ENCODE data around the gene PRR18. TPM values are rescaled to one million over a fixed set of nuclear protein-coding genes. Genes with fewer than 3 reads are reported as not detected.

The PRR18 gene
- total RNA-seq, 4 donors from 2014 or later = not detected

GRCh38 chr6:166336847-166337246, 28.7 kb upstream of the PRR18 start:
- TF ChIP-seq POLR2A (IDR thresholded peaks at IDR 0.05) (no peak), CTCF (IDR thresholded peaks at IDR 0.05) (no peak)
- no peak overlapping the region for H3K4me3 ChIP-seq (ENCODE audit: low read depth, poor library complexity, severe bottlenecking)
- intact Hi-C loops (cut with DNase I; ENCODE audit: low total_unique reads) = no loop called here
- WGBS, 2 donors = 59 to 74% methylated on average over 3 of the region's 3 CpGs
- no peak for DNase-seq (ENCODE audit: low spot score in 2 of 2)

- H3K4me3 ChIP-seq (ENCODE audit: low read depth, poor library complexity, severe bottlenecking) = no peak overlapping the region
- WGBS, 2 donors = 80 to 81% methylated on average over 11 of the region's 11 CpGs
- TF ChIP-seq CTCF (IDR thresholded peaks at IDR 0.05) = no peak
- no peak for TF ChIP-seq POLR2A (IDR thresholded peaks at IDR 0.05)
- intact Hi-C loops (cut with DNase I; ENCODE audit: low total_unique reads) = no loop called here
- DNase-seq (ENCODE audit: low spot score in 2 of 2) = no peak
Observed at GRCh38 chr6:166335378-166336302, 27.4 kb upstream of the PRR18 start.

GRCh38 chr6:166334878-166335277, 26.7 kb upstream of the PRR18 start:
- WGBS, 2 donors = 95 to 98% methylated on average over 8 of the region's 8 CpGs
- intact Hi-C loops (cut with DNase I; ENCODE audit: low total_unique reads) = no loop called here
- no peak overlapping the region for H3K4me3 ChIP-seq (ENCODE audit: low read depth, poor library complexity, severe bottlenecking)
- no peak for DNase-seq (ENCODE audit: low spot score in 2 of 2)
- TF ChIP-seq POLR2A (IDR thresholded peaks at IDR 0.05) (no peak), CTCF (IDR thresholded peaks at IDR 0.05) (no peak)

GRCh38 chr6:166333172-166333995, 25.2 kb upstream of the PRR18 start:
- 88 to 89% methylated on average over 23 of the region's 23 CpGs for WGBS, 2 donors
- H3K4me3 ChIP-seq (ENCODE audit: low read depth, poor library complexity, severe bottlenecking) = no peak overlapping the region
- TF ChIP-seq POLR2A (IDR thresholded peaks at IDR 0.05) = no peak
- TF ChIP-seq CTCF (IDR thresholded peaks at IDR 0.05) = no peak
- no peak for DNase-seq (ENCODE audit: low spot score in 2 of 2)
- intact Hi-C loops (cut with DNase I; ENCODE audit: low total_unique reads) = no loop called here

GRCh38 chr6:166331503-166332415, 23.6 kb upstream of the PRR18 start:
- no peak for TF ChIP-seq CTCF (IDR thresholded peaks at IDR 0.05)
- TF ChIP-seq POLR2A (IDR thresholded peaks at IDR 0.05) = no peak
- no peak for DNase-seq (ENCODE audit: low spot score in 2 of 2)
- intact Hi-C loops (cut with DNase I; ENCODE audit: low total_unique reads) = no loop called here
- 83 to 88% methylated on average over 13 of the region's 13 CpGs for WGBS, 2 donors
- no peak overlapping the region for H3K4me3 ChIP-seq (ENCODE audit: low read depth, poor library complexity, severe bottlenecking)

All from lower leg skin (tissue), 4 donors.